ENCODE data around the gene TBX21.

Gene TBX21

GRCh38 chr17:47720754-47721533 lies 12.1 kb upstream of the TBX21 start:
- DNase-seq (ENCODE audit: low read depth): peak; percentile 6
- TF ChIP-seq CTCF (conservative IDR thresholded peaks at IDR 0.05; ENCODE audit: low read length): no peak
- no peak overlapping the region for H3K4me3 ChIP-seq (ENCODE audit: low read length)

GRCh38 chr17:47721725-47722124 lies 11.3 kb upstream of the TBX21 start:
- no peak for DNase-seq (ENCODE audit: low read depth)
- TF ChIP-seq CTCF (conservative IDR thresholded peaks at IDR 0.05; ENCODE audit: low read length): no peak
- no peak overlapping the region for H3K4me3 ChIP-seq (ENCODE audit: low read length)

GRCh38 chr17:47724705-47725104 lies 8.3 kb upstream of the TBX21 start:
- no peak for TF ChIP-seq CTCF (conservative IDR thresholded peaks at IDR 0.05; ENCODE audit: low read length)
- H3K4me3 ChIP-seq (ENCODE audit: low read length): no peak overlapping the region
- no peak for DNase-seq (ENCODE audit: low read depth)

- TF ChIP-seq CTCF (conservative IDR thresholded peaks at IDR 0.05; ENCODE audit: low read length): peak; percentile 17; the same call in 1 of the 2 replicates
- H3K4me3 ChIP-seq (ENCODE audit: low read length): no peak overlapping the region
- DNase-seq (ENCODE audit: low read depth): no peak
These were observed 7.5 kb upstream of the TBX21 start for GRCh38 chr17:47725446-47726111.

GRCh38 chr17:47726796-47727703 lies 6.0 kb upstream of the TBX21 start:
- no peak for DNase-seq (ENCODE audit: low read depth)
- no peak for TF ChIP-seq CTCF (conservative IDR thresholded peaks at IDR 0.05; ENCODE audit: low read length)
- H3K4me3 ChIP-seq (ENCODE audit: low read length): no peak overlapping the region

GRCh38 chr17:47727704-47728036 lies 5.4 kb upstream of the TBX21 start:
- no peak for DNase-seq (ENCODE audit: low read depth)
- no peak overlapping the region for H3K4me3 ChIP-seq (ENCODE audit: low read length)
- TF ChIP-seq CTCF (conservative IDR thresholded peaks at IDR 0.05; ENCODE audit: low read length): no peak

Measured in AG10803 (cell line).